MM.1S (cell line): ENCODE data around the gene ATP10B.

Experiments
- DNase-seq: peaks from one replicate; pipeline ENCODE4 v3.0.0-alpha.2; 2015
- H2AFZ ChIP-seq: fragments of 300-600 bp; sonication (generic); 2 replicates; pipeline ENCODE4 v1.6.0; 2016; ENCODE audit warnings: antibody characterized with exemption, low read length
- H3F3A ChIP-seq: fragments of 300-600 bp; sonication (generic); 2 replicates; pipeline ENCODE4 v1.6.1; 2016; ENCODE audit warnings: mild to moderate bottlenecking, antibody characterized with exemption, low read length, moderate library complexity, mixed read lengths; ENCODE audit not compliant: insufficient read depth
- H3K27ac ChIP-seq: fragments of 300-600 bp; sonication (generic); 2 replicates; pipeline ENCODE4 v1.5.1; 2016; ENCODE audit warnings: mild to moderate bottlenecking, low read length
- H3K27me3 ChIP-seq: fragments of 300-600 bp; sonication (generic); replicated peaks from 2 replicates; pipeline ENCODE4 v1.6.0; 2016; ENCODE audit warnings: low read length; ENCODE audit not compliant: insufficient read depth
- H3K36me3 ChIP-seq: fragments of 300-600 bp; sonication (generic); replicated peaks from 2 replicates; pipeline ENCODE4 v1.6.1; 2016; ENCODE audit warnings: mild to moderate bottlenecking, low read length, mixed read lengths; ENCODE audit not compliant: insufficient read depth
- H3K4me1 ChIP-seq: fragments of 300-600 bp; sonication (generic); 2 replicates; pipeline ENCODE4 v1.6.1; 2016; ENCODE audit warnings: low read length, mixed read lengths
- H3K4me2 ChIP-seq: fragments of 300-600 bp; sonication (generic); 2 replicates; pipeline ENCODE4 v1.6.0; 2016; ENCODE audit warnings: low read depth, low read length
- H3K4me3 ChIP-seq: fragments of 300-600 bp; sonication (generic); 2 replicates; pipeline ENCODE4 v1.5.1; 2016; ENCODE audit warnings: low read length, mixed read lengths
- H3K79me2 ChIP-seq: fragments of 300-600 bp; sonication (generic); 2 replicates; pipeline ENCODE4 v1.6.1; 2016; ENCODE audit warnings: mixed run types, low read length, mixed read lengths
- H3K9ac ChIP-seq: fragments of 300-600 bp; sonication (generic); 2 replicates; pipeline ENCODE4 v1.6.1; 2016; ENCODE audit warnings: low read length, mixed read lengths
- H3K9me2 ChIP-seq: fragments of 300-600 bp; sonication (generic); replicated peaks from 2 replicates; pipeline ENCODE4 v1.6.1; 2016; ENCODE audit warnings: mild to moderate bottlenecking, low read length, mixed read lengths; ENCODE audit not compliant: insufficient read depth
- H3K9me3 ChIP-seq: fragments of 300-600 bp; sonication (generic); replicated peaks from 2 replicates; pipeline ENCODE4 v1.6.1; 2016; ENCODE audit warnings: mild to moderate bottlenecking, low read length, mixed read lengths; ENCODE audit not compliant: insufficient read depth
- H4K20me1 ChIP-seq: fragments of 300-600 bp; sonication (generic); 2 replicates; pipeline ENCODE4 v1.6.1; 2016; ENCODE audit warnings: mild to moderate bottlenecking, low read length, moderate library complexity, mixed read lengths; ENCODE audit not compliant: insufficient read depth
- EZH2 ChIP-seq: fragments of 300-600 bp; sonication (generic); optimal IDR thresholded peaks from 2 replicates; pipeline ENCODE3; 2017; ENCODE audit warnings: low read depth, mild to moderate bottlenecking, antibody characterized with exemption, low read length, mixed read lengths
- EZH2phosphoT487 ChIP-seq: fragments of 300-600 bp; sonication (generic); IDR thresholded peaks from 2 replicates; pipeline ENCODE4 v1.6.1; 2018; ENCODE audit warnings: antibody characterized with exemption, low read length
- TF ChIP-seq, protein P1 (sequence below): fragments of 300-600 bp; sonication (generic); IDR thresholded peaks from 2 replicates; pipeline ENCODE4 v1.5.1; 2016; ENCODE audit warnings: antibody characterized with exemption, low read length, mixed read lengths

The ATP10B gene

DNA sequence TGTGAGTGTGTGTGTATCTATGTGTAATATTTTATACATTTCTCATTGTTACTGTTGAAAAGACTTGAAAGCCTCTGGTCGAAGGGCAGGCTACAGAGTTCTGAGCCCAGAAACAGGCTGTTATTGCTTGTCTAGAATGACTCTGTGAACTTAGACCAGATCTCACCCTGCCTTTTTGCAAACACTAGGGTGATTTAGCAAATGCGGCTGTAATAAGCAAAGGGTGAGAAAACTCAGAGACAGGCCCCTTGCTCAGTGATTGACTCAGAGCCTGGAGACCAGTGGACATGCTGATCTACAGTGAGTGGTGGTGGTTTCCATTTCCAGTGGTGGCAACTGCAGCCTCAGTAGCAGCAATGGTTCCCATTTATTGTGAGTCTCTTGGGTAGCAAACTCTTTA, 183.7 kb downstream of the ATP10B start:
- no peaks in the 10 kb centered on the region for H3K4me1 ChIP-seq
- no peaks in the 10 kb centered on the region for H4K20me1 ChIP-seq
- no peak overlapping the region for H3K4me2 ChIP-seq
- no peak overlapping the region for H3K4me3 ChIP-seq
- H3K9me2 ChIP-seq, result no peaks in the 10 kb centered on the region
- no peak overlapping the region for H3K9ac ChIP-seq
- no peaks in the 10 kb centered on the region for H3K9me3 ChIP-seq
- H3K79me2 ChIP-seq, result no peaks in the 10 kb centered on the region
- H3K27me3 ChIP-seq, result no peaks in the 10 kb centered on the region
- H3F3A ChIP-seq, result no peaks in the 10 kb centered on the region
- no peak overlapping the region for H3K27ac ChIP-seq
- TF ChIP-seq EZH2 (no peak), EZH2phosphoT487 (no peak)
- TF ChIP-seq, protein P1, sequence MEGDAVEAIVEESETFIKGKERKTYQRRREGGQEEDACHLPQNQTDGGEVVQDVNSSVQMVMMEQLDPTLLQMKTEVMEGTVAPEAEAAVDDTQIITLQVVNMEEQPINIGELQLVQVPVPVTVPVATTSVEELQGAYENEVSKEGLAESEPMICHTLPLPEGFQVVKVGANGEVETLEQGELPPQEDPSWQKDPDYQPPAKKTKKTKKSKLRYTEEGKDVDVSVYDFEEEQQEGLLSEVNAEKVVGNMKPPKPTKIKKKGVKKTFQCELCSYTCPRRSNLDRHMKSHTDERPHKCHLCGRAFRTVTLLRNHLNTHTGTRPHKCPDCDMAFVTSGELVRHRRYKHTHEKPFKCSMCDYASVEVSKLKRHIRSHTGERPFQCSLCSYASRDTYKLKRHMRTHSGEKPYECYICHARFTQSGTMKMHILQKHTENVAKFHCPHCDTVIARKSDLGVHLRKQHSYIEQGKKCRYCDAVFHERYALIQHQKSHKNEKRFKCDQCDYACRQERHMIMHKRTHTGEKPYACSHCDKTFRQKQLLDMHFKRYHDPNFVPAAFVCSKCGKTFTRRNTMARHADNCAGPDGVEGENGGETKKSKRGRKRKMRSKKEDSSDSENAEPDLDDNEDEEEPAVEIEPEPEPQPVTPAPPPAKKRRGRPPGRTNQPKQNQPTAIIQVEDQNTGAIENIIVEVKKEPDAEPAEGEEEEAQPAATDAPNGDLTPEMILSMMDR, result no peak
- no peaks in the 10 kb centered on the region for H3K36me3 ChIP-seq
- no peak overlapping the region for H2AFZ ChIP-seq
- no peak for DNase-seq

DNA sequence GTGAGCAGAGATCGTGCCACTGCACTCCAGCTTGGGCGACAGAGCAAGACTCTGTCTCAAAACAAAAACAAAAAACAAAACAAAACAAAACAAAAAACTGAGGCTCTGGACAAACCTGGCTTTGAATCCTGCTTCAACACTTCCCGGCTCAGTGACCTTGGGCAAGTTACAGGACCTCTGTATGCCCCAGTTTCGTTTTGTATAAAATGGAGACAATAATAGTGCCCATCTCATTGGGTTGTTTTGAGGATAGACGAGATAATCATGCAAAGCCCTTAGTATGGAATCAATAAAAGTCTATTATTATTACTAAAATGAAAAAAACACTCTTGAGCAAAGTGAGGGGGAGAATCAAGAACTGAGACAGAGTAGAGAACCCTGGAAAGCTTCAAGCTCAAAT, 184.9 kb downstream of the ATP10B start:
- no peaks in the 10 kb centered on the region for H3K9me3 ChIP-seq
- H3K4me1 ChIP-seq, result no peaks in the 10 kb centered on the region
- H3K27me3 ChIP-seq, result no peaks in the 10 kb centered on the region
- H2AFZ ChIP-seq, result no peak overlapping the region
- no peak overlapping the region for H3K9ac ChIP-seq
- H4K20me1 ChIP-seq, result no peaks in the 10 kb centered on the region
- no peak for DNase-seq
- H3K36me3 ChIP-seq, result no peaks in the 10 kb centered on the region
- no peaks in the 10 kb centered on the region for H3K79me2 ChIP-seq
- no peak overlapping the region for H3K27ac ChIP-seq
- no peak overlapping the region for H3K4me2 ChIP-seq
- no peaks in the 10 kb centered on the region for H3K9me2 ChIP-seq
- TF ChIP-seq EZH2phosphoT487 (no peak), EZH2 (no peak)
- TF ChIP-seq, protein P1, result no peak
- no peaks in the 10 kb centered on the region for H3F3A ChIP-seq
- H3K4me3 ChIP-seq, result no peak overlapping the region

- H3K36me3 ChIP-seq, result no peaks in the 10 kb centered on the region
- no peak overlapping the region for H3K4me2 ChIP-seq
- no peak overlapping the region for H3K27ac ChIP-seq
- H4K20me1 ChIP-seq, result no peaks in the 10 kb centered on the region
- H3K27me3 ChIP-seq, result no peaks in the 10 kb centered on the region
- H2AFZ ChIP-seq, result no peak overlapping the region
- no peaks in the 10 kb centered on the region for H3K9me2 ChIP-seq
- TF ChIP-seq, protein P1, result no peak
- TF ChIP-seq EZH2 (no peak), EZH2phosphoT487 (no peak)
- H3K9ac ChIP-seq, result no peak overlapping the region
- H3K4me1 ChIP-seq, result no peaks in the 10 kb centered on the region
- no peaks in the 10 kb centered on the region for H3K79me2 ChIP-seq
- H3F3A ChIP-seq, result no peaks in the 10 kb centered on the region
- no peak overlapping the region for H3K4me3 ChIP-seq
- no peak for DNase-seq
- no peaks in the 10 kb centered on the region for H3K9me3 ChIP-seq
These were observed 186.6 kb downstream of the ATP10B start for GRCh38 chr5:160665460-160665859.
